CD4-positive, alpha-beta T cell (primary cell): Measurements from ENCODE around the gene AFDN. TPM values are rescaled to one million over a fixed set of nuclear protein-coding genes. Genes with fewer than 3 reads are reported as not detected.

ENCODE experiments used
- ATAC-seq: fragments of 200-7000 bp; cut with Tn5 transposase; one replicate; pipeline ENCODE4 v1.10.0; 2022; ENCODE audit warnings: mild to moderate bottlenecking; ENCODE audit not compliant: poor library complexity
- CTCF ChIA-PET: fragments of 350-600 bp; sonication (Branson Sonifier 250); formaldehyde crosslinking; loops from one replicate; lab custom pipeline; 2021; ENCODE audit warnings: antibody characterized with exemption, inconsistent platforms; lab: Charles Lee
- POLR2A ChIA-PET: fragments of 350-600 bp; sonication (Branson Sonifier 250); formaldehyde crosslinking; loops from one replicate; lab custom pipeline; 2021; ENCODE audit warnings: antibody characterized with exemption, inconsistent platforms; lab: Charles Lee
- DNase-seq, 14 experiments: peaks; one replicate each; pipeline ENCODE4 v3.0.0-alpha.2; 2013 to 2020; ENCODE audit warnings: mixed read lengths in 2 of 14
- H3K27ac ChIP-seq, 2 donors: one replicate each; pipeline versions ENCODE4 v1.5.1 to v1.7.0; 2013; ENCODE audit warnings: low read length in 2 of 2, low read depth in 1 of 2, mild to moderate bottlenecking in 1 of 2
- H3K27me3 ChIP-seq, 2 experiments: 1 replicate in 1 of 2; 2 replicates in 1 of 2; pipeline versions ENCODE4 v1.6.1 to v1.7.0; 2013; ENCODE audit warnings: low read length in 2 of 2, control low read depth in 1 of 2, mild to moderate bottlenecking in 1 of 2, moderate library complexity in 1 of 2; ENCODE audit not compliant: insufficient read depth in 2 of 2, control insufficient read depth in 1 of 2
- H3K36me3 ChIP-seq: one replicate; pipeline ENCODE4 v1.6.1; 2013; ENCODE audit warnings: low read length, control low read depth; ENCODE audit not compliant: insufficient read depth
- H3K4me1 ChIP-seq: one replicate; pipeline ENCODE4 v1.6.1; 2013; ENCODE audit warnings: low read length, control low read depth; ENCODE audit not compliant: insufficient read depth
- H3K4me3 ChIP-seq: one replicate; pipeline ENCODE4 v1.5.1; 2013; ENCODE audit warnings: mild to moderate bottlenecking, low read length, moderate library complexity
- H3K9me3 ChIP-seq, 2 experiments: 1 replicate in 1 of 2; 2 replicates in 1 of 2; pipeline versions ENCODE4 v1.6.1 to v1.7.0; 2013; ENCODE audit warnings: low read length in 2 of 2, mild to moderate bottlenecking in 2 of 2, control low read depth in 1 of 2, moderate library complexity in 1 of 2; ENCODE audit not compliant: control insufficient read depth in 1 of 2, insufficient read depth in 1 of 2
- H3K27ac Mint-ChIP-seq: one replicate; pipeline ENCODE4 v1.8.0; 2020; ENCODE audit warnings: mixed read lengths
- H3K27me3 Mint-ChIP-seq: one replicate; pipeline ENCODE4 v1.8.0; 2021; ENCODE audit warnings: mixed read lengths
- H3K36me3 Mint-ChIP-seq: one replicate; pipeline ENCODE4 v1.8.0; 2021; ENCODE audit warnings: low read depth, mixed read lengths
- H3K4me1 Mint-ChIP-seq: one replicate; pipeline ENCODE4 v1.8.0; 2021; ENCODE audit warnings: low read depth, mixed read lengths
- H3K4me3 Mint-ChIP-seq: one replicate; pipeline ENCODE4 v1.8.0; 2020; ENCODE audit warnings: mild to moderate bottlenecking, mixed read lengths
- H3K9me3 Mint-ChIP-seq: one replicate; pipeline ENCODE4 v1.8.0; 2020; ENCODE audit warnings: mixed read lengths
- CTCF ChIP-seq: fragments of 200-600 bp; IDR thresholded peaks from one replicate; pipeline ENCODE4 v1.8.0; 2022; ENCODE audit warnings: antibody characterized with exemption, mild to moderate bottlenecking
- intact Hi-C, 2 experiments: fragments of 100-400 bp; cut with DNase I in 1 of 2; cut with micrococcal nuclease in 1 of 2; formaldehyde crosslinking; loops; one replicate each; pipeline versions ENCODE4 v1.15.1 to v1.9.0; 2023 to 2025; cut with DNase I, micrococcal nuclease
- total RNA-seq, 174 experiments: library from RNA in 2 of 174; stranded (reverse) in 2 of 174; gene quantifications; one replicate each; pipeline ENCODE4 v1.2.3 and lab custom pipeline; 2021 to 2026

The AFDN gene
- total RNA-seq, 2 experiments from 2014 or later = 9.1 to 10.2 TPM

GRCh38 chr6:167824591-167825331 lies 1.9 kb upstream of the AFDN start:
- H3K27me3 Mint-ChIP-seq = peaks cover 71% of the 10 kb centered on the region
- H3K27ac Mint-ChIP-seq = no peak overlapping the region
- CTCF ChIA-PET = no interaction called here

GRCh38 chr6:167825332-167826229 lies 1.1 kb upstream of the AFDN start:
- TF ChIP-seq CTCF = no peak
- peaks cover 30 to 46% of the 10 kb centered on the region in 2 experiments for H3K27me3 ChIP-seq
- intact Hi-C loops = loop anchor here in 1 of 2 experiments (5.0 to 10.0 kb wide), 3 partner anchors 118 to 1201 kb away; partner anchors contain the start of genes RNASET2 and RPS6KA2
- peaks cover 0 to 15% of the 10 kb centered on the region in 2 experiments for H3K9me3 ChIP-seq
- no peak for ATAC-seq
- Mint-ChIP-seq H3K9me3 (no peaks in the 10 kb centered on the region), H3K36me3 (no peaks in the 10 kb centered on the region), H3K4me1 (peaks cover 13% of the 10 kb centered on the region), H3K27ac (no peak overlapping the region), H3K4me3 (peak overlapping the region; percentile 88), H3K27me3 (peaks cover 74% of the 10 kb centered on the region)
- POLR2A ChIA-PET = no interaction called here
- H3K36me3 ChIP-seq = no peaks in the 10 kb centered on the region
- no peak overlapping the region for H3K27ac ChIP-seq
- CTCF ChIA-PET = no interaction called here
- peak in 6 of 14 experiments; percentile 6 to 60 (median 30) for DNase-seq
- peaks cover 21% of the 10 kb centered on the region for H3K4me1 ChIP-seq
- H3K4me3 ChIP-seq = peak overlapping the region; percentile 80

More at GRCh38 chr6:167824591-167825331, 1.9 kb upstream of the AFDN start:
- no peak for TF ChIP-seq CTCF
- intact Hi-C loops = loop anchor here in 1 of 2 experiments (5.0 to 10.0 kb wide), 3 partner anchors 117 to 1200 kb away; partner anchors contain the start of genes RNASET2 and RPS6KA2
- Mint-ChIP-seq H3K4me3 (peak overlapping the region; percentile 85), H3K9me3 (no peaks in the 10 kb centered on the region), H3K4me1 (peaks cover 13% of the 10 kb centered on the region), H3K36me3 (no peaks in the 10 kb centered on the region)
- no peak overlapping the region for H3K4me3 ChIP-seq
- DNase-seq = no peak
- POLR2A ChIA-PET = no interaction called here
- H3K36me3 ChIP-seq = no peaks in the 10 kb centered on the region
- peaks cover 21% of the 10 kb centered on the region for H3K4me1 ChIP-seq
- no peak overlapping the region for H3K27ac ChIP-seq
- peaks cover 30 to 45% of the 10 kb centered on the region in 2 experiments for H3K27me3 ChIP-seq
- peaks cover 0 to 15% of the 10 kb centered on the region in 2 experiments for H3K9me3 ChIP-seq
- ATAC-seq = no peak

- Mint-ChIP-seq H3K4me1 (peaks cover 13% of the 10 kb centered on the region), H3K36me3 (no peaks in the 10 kb centered on the region), H3K27ac (no peak overlapping the region), H3K9me3 (no peaks in the 10 kb centered on the region), H3K4me3 (peak overlapping the region; percentile 88), H3K27me3 (peaks cover 76% of the 10 kb centered on the region)
- no peak overlapping the region for H3K27ac ChIP-seq
- ChIA-PET CTCF (no interaction called here), POLR2A (no interaction called here)
- intact Hi-C loops = loop anchor here in 1 of 2 experiments (5.0 to 10.0 kb wide), 3 partner anchors 119 to 1202 kb away; partner anchors contain the start of genes RNASET2 and RPS6KA2
- peak overlapping the region; percentile 80 for H3K4me3 ChIP-seq
- no peaks in the 10 kb centered on the region for H3K36me3 ChIP-seq
- ATAC-seq = peak; percentile 91
- H3K9me3 ChIP-seq = peaks cover 0 to 15% of the 10 kb centered on the region in 2 experiments
- H3K27me3 ChIP-seq = peaks cover 30 to 47% of the 10 kb centered on the region in 2 experiments
- no peak for TF ChIP-seq CTCF
- H3K4me1 ChIP-seq = peaks cover 21% of the 10 kb centered on the region
- DNase-seq = peak; percentile 36 to 83 (median 58)
Measured at GRCh38 chr6:167826230-167826895, 348 bp upstream of the AFDN start.
